HG03457 (cell line): ENCODE measurements around the gene LRRC39.

Experiments used
- ATAC-seq: cut with Tn5 transposase; IDR thresholded peaks from one replicate; pipeline ENCODE4 v1.9.1; 2021; ENCODE audit warnings: moderate number of reproducible peaks; ENCODE audit not compliant: unreplicated experiment

Gene LRRC39

GRCh38 chr1:100151679-100152078 lies 26.4 kb downstream of the LRRC39 start:
- ATAC-seq: no peak

GRCh38 chr1:100147875-100148274 lies 30.2 kb downstream of the LRRC39 start:
- ATAC-seq: no peak

DNA sequence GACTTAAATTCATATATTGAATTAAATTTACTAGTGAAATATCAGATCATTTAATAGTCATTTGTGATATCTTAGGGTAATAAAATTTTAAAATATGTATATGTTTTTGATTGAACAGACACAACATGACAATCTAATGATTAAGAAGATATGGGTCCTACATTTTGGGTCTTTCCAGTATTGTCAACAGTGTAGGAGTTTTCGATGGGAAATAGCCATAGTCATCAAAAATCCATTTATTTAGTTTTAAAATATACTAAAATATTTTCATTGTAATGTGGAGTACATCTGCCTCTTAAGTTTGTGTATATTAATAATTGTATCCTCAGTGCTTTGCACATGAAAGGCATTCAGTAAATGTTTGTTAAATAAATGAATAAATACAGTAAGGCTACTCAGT lies 31.1 kb downstream of the LRRC39 start:
- ATAC-seq: no peak

DNA sequence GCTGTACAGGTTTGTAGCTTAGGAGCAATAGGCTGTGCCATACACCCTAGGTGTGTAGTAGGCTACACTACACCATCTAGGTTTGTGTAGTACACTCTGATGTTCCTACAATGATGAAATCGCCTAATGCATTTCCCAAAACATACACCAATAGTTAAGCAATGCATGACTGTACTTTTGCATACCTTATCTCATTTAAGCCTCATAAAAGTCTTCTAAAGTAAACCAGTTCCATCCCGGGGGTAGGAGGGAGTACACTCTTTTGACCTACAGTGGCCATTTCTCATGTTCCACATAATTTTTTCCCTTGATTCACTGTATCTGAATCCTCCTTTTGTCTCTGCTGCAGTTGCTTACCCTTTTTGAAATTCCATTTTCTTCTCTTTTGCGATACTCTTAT lies 32.9 kb downstream of the LRRC39 start:
- ATAC-seq: no peak

GRCh38 chr1:100142343-100142742 lies 35.7 kb downstream of the LRRC39 start:
- no peak for ATAC-seq

GRCh38 chr1:100141192-100141591 lies 36.9 kb downstream of the LRRC39 start:
- ATAC-seq: no peak

DNA sequence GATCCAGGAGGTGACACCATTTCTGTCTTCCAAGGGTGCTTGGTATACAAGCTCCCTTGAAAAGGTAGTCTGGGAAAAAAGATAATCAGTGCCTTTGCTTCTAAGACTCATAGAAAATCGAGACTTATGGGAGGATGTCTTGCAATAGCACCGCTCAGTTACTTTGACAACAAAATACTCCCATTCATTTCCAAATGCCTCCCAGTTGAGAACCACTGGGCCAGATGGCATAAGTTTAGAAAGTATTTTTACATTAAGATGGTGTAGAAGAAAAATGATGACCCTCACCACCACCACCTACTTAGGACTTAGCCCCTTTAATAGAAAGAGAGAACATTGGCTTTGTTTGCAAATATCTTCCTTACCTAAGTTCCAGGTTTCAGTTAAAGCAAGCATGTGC lies 40.5 kb downstream of the LRRC39 start:
- no peak for ATAC-seq

DNA sequence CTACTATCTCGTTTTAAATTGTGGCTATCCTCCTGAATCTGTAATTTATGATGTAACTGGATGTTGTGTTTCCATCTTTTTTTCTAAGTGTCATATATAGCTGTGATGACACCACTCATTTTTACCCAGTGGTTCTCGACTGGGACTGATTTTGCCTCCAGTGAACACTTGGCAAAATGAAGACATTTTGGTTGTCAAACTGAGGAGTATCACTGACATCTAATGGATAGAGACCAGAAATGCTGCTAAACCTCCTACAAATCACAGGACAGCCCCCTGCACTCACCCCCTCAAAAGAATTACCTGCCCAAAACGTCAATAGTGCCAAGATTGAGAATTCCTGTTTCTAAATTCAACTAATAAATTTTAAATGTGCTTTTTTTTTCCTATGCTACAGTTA lies 43.2 kb downstream of the LRRC39 start:
- ATAC-seq: no peak

DNA sequence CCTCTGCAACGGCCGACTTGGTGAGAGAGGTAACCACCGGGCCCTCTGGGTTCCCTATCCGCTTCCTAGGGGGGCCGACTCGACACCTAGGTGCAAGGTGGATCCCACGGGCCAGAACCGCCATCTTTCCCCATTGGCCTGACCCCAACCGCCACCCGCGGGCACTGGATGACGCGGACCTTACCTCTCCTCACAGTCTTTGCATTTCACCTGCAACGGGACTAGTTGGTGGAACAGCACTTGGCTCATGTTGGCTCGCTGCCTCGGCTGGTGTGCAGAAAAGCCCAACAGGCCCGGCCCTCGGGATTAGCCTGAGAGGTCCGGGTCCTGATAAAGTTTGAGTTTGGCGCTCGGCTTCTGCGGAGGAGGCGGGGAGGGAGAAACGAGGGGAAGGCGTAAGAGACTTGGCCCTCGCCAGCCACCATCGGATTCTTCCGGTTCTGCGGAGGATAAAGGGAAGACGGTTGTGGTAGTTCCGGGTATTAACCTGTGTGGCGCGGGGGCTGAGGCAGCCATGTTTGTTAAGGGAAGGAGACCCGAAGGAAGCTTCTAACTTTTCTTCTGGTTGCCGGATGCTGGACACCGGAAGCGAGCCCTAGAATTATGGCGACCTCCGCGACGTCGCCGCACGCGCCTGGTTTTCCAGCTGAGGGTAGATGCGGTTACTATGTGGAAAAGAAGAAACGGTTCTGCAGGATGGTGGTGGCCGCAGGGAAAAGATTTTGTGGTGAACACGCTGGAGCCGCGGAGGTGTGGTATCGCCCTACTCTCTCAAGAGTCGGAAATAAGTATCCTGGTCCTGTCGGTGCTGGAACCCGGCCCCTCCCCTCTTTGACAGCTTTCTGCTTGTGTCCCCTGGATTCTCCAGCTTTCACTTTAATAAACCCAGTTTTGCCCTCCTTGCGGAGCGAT lies 45.2 kb downstream of the LRRC39 start, which contains the start of the genes SASS6 and TRMT13:
SASS6 (minus strand) TSS at position 365 of the 912 bp plus-strand sequence; CDS start at position 249, 116 bp downstream.
TRMT13 (plus strand) TSS at position 598 of the 912 bp plus-strand sequence; CDS start at position 604, 6 bp downstream.
- peak; percentile 85 for ATAC-seq

DNA sequence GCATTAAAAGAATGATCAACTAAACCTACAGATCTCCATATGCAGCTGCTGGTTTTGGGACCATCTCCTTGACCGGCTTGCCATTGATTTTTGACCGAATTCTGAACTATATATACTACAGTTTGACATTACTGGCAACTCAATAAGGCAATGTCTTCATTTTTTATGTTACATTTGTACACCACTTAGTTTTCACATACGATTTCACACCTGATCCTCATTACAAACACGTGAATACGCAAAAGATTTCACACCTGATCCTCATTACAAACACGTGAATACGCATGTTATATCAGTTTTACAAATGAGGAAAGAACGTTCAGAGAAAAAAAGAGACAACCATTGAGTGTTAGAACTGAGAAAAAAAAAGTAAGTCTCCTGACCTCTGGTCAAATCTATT lies 46.4 kb downstream of the LRRC39 start:
- no peak for ATAC-seq

GRCh38 chr1:100130552-100131077 lies 47.4 kb downstream of the LRRC39 start:
- ATAC-seq: no peak

- no peak for ATAC-seq
Measured at GRCh38 chr1:100127226-100127625, 50.8 kb downstream of the LRRC39 start.

DNA sequence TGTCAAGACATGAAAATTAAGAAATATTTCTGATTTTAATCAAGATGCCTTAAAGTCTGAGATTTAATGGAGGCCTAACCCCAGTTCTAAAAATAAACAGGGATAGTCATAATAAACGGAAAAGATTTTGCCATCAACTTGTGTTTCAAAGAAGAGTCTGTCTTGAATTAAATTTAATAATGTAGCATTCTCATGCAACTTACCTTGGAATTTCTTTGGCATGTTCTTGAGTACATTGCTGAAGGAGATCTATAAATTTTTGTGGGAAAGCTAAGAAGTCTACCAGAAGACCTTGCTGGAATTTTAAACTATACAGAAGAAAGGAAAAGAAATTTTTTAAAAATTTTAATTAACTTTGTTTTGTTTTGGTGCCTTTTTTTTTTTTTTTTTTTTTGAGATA lies 55.9 kb downstream of the LRRC39 start:
- no peak for ATAC-seq

DNA sequence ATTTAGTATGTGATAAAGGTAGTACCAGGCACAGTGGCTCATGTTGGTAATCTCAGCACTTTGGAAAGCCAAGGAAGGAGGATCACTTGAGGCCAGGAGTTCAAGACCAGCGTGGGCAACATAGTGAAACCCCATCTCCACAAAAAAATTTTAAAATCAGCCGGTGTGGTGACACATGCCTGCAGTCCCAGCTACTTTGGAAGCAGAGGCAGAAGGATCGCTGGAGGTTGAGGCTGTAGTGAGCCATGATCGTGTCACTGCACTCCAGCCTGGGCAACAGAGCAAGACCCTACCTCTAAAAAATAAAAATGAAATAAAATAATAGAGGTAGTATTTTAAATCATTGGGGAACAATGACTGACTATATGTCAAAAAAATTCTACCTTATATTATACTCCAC lies 62.5 kb downstream of the LRRC39 start:
- ATAC-seq: no peak

- ATAC-seq: no peak
Measured at GRCh38 chr1:100109554-100110066, 68.4 kb downstream of the LRRC39 start.

GRCh38 chr1:100107696-100108095 lies 70.4 kb downstream of the LRRC39 start:
- no peak for ATAC-seq

- ATAC-seq: no peak
Measured at GRCh38 chr1:100101564-100101963, 76.5 kb downstream of the LRRC39 start.

GRCh38 chr1:100100202-100100601 lies 77.9 kb downstream of the LRRC39 start:
- ATAC-seq: no peak
